Memory B cell (primary cell): ENCODE measurements around the gene SYN1.

ENCODE experiments used
- ATAC-seq: fragments of 150-1000 bp; cut with Tn5 transposase; 2 replicates; pipeline ENCODE4 v1.10.0; 2021; ENCODE audit warnings: low read depth, mild to moderate bottlenecking, moderate library complexity
- DNase-seq, 2 donors: peaks; one replicate each; pipeline ENCODE4 v3.0.0; 2022; ENCODE audit warnings: low spot score in 2 of 2
- H3K27ac Mint-ChIP-seq: one replicate; pipeline ENCODE4 v1.8.0; 2022; ENCODE audit warnings: mild to moderate bottlenecking, moderate library complexity, mixed read lengths
- H3K27me3 Mint-ChIP-seq: one replicate; pipeline ENCODE4 v1.8.0; 2022; ENCODE audit warnings: mixed read lengths
- H3K36me3 Mint-ChIP-seq: one replicate; pipeline ENCODE4 v1.8.0; 2022; ENCODE audit warnings: mild to moderate bottlenecking, mixed read lengths
- H3K4me1 Mint-ChIP-seq: one replicate; pipeline ENCODE4 v1.8.0; 2022; ENCODE audit warnings: mixed read lengths
- H3K4me3 Mint-ChIP-seq: one replicate; pipeline ENCODE4 v1.8.0; 2022; ENCODE audit warnings: mild to moderate bottlenecking, moderate library complexity, mixed read lengths
- H3K9me3 Mint-ChIP-seq: one replicate; pipeline ENCODE4 v1.8.0; 2022; ENCODE audit warnings: mixed read lengths

The SYN1 gene

GRCh38 chrX:47596256-47596655 is 23.4 kb downstream of the SYN1 start:
- ATAC-seq, result no peak
- H3K4me1 Mint-ChIP-seq, result no peaks in the 10 kb centered on the region

GRCh38 chrX:47595716-47596251 is 23.9 kb downstream of the SYN1 start:
- Mint-ChIP-seq H3K27ac (no peak overlapping the region), H3K27me3 (peaks cover 4% of the 10 kb centered on the region), H3K36me3 (peaks cover 3% of the 10 kb centered on the region), H3K9me3 (peaks cover 9% of the 10 kb centered on the region), H3K4me1 (no peaks in the 10 kb centered on the region), H3K4me3 (no peak overlapping the region)
- DNase-seq, result no peak
- no peak for ATAC-seq

More at GRCh38 chrX:47596256-47596655, 23.4 kb downstream of the SYN1 start:
- Mint-ChIP-seq H3K9me3 (peaks cover 10% of the 10 kb centered on the region), H3K36me3 (peaks cover 3% of the 10 kb centered on the region), H3K4me3 (no peak overlapping the region), H3K27ac (no peak overlapping the region), H3K27me3 (peaks cover 4% of the 10 kb centered on the region)
- DNase-seq, result no peak

- H3K4me1 Mint-ChIP-seq, result no peaks in the 10 kb centered on the region
- H3K36me3 Mint-ChIP-seq, result peaks cover 3% of the 10 kb centered on the region
- no peak overlapping the region for H3K4me3 Mint-ChIP-seq
- peaks cover 5% of the 10 kb centered on the region for H3K9me3 Mint-ChIP-seq
- no peak overlapping the region for H3K27ac Mint-ChIP-seq
- ATAC-seq (no peak), DNase-seq (no peak)
- H3K27me3 Mint-ChIP-seq, result peaks cover 4% of the 10 kb centered on the region
Measured at GRCh38 chrX:47593522-47593921, 26.1 kb downstream of the SYN1 start.

GRCh38 chrX:47590984-47591383 is 28.7 kb downstream of the SYN1 start:
- Mint-ChIP-seq H3K4me3 (no peak overlapping the region), H3K4me1 (no peaks in the 10 kb centered on the region), H3K27me3 (no peaks in the 10 kb centered on the region), H3K9me3 (no peaks in the 10 kb centered on the region), H3K36me3 (no peaks in the 10 kb centered on the region), H3K27ac (no peak overlapping the region)
- no peak for ATAC-seq
- no peak for DNase-seq

- H3K4me1 Mint-ChIP-seq, result peaks cover 7% of the 10 kb centered on the region
- no peak overlapping the region for H3K4me3 Mint-ChIP-seq
- no peak overlapping the region for H3K27ac Mint-ChIP-seq
Measured at GRCh38 chrX:47587906-47588735, 31.5 kb downstream of the SYN1 start.

GRCh38 chrX:47587091-47587891 is 32.4 kb downstream of the SYN1 start:
- Mint-ChIP-seq H3K9me3 (no peaks in the 10 kb centered on the region), H3K4me3 (no peak overlapping the region), H3K4me1 (peaks cover 10% of the 10 kb centered on the region), H3K27me3 (no peaks in the 10 kb centered on the region), H3K27ac (no peak overlapping the region), H3K36me3 (no peaks in the 10 kb centered on the region)
- no peak for ATAC-seq
- no peak for DNase-seq

More at GRCh38 chrX:47587906-47588735, 31.5 kb downstream of the SYN1 start:
- DNase-seq (no peak), ATAC-seq (no peak)
- Mint-ChIP-seq H3K27me3 (no peaks in the 10 kb centered on the region), H3K36me3 (no peaks in the 10 kb centered on the region), H3K9me3 (no peaks in the 10 kb centered on the region)

GRCh38 chrX:47586043-47586787 is 33.4 kb downstream of the SYN1 start:
- no peak for ATAC-seq
- DNase-seq, result no peak
- Mint-ChIP-seq H3K9me3 (no peaks in the 10 kb centered on the region), H3K27me3 (peaks cover 2% of the 10 kb centered on the region), H3K27ac (no peak overlapping the region), H3K4me3 (no peak overlapping the region), H3K36me3 (no peaks in the 10 kb centered on the region), H3K4me1 (peaks cover 15% of the 10 kb centered on the region)

GRCh38 chrX:47585273-47585672 is 34.4 kb downstream of the SYN1 start:
- Mint-ChIP-seq H3K27me3 (peaks cover 2% of the 10 kb centered on the region), H3K27ac (no peak overlapping the region), H3K9me3 (no peaks in the 10 kb centered on the region), H3K4me3 (no peak overlapping the region), H3K4me1 (peaks cover 15% of the 10 kb centered on the region), H3K36me3 (no peaks in the 10 kb centered on the region)
- ATAC-seq (no peak), DNase-seq (no peak)

GRCh38 chrX:47584714-47585113 is 34.9 kb downstream of the SYN1 start:
- Mint-ChIP-seq H3K27ac (no peak overlapping the region), H3K9me3 (no peaks in the 10 kb centered on the region), H3K27me3 (peaks cover 4% of the 10 kb centered on the region), H3K36me3 (no peaks in the 10 kb centered on the region), H3K4me1 (peaks cover 15% of the 10 kb centered on the region), H3K4me3 (no peak overlapping the region)
- ATAC-seq (no peak), DNase-seq (no peak)

GRCh38 chrX:47583240-47583861 is 36.3 kb downstream of the SYN1 start:
- Mint-ChIP-seq H3K4me1 (peaks cover 19% of the 10 kb centered on the region), H3K9me3 (no peaks in the 10 kb centered on the region), H3K27ac (no peak overlapping the region), H3K27me3 (peaks cover 11% of the 10 kb centered on the region), H3K36me3 (no peaks in the 10 kb centered on the region), H3K4me3 (peak overlapping the region; percentile 25)
- ATAC-seq (no peak), DNase-seq (no peak)

- Mint-ChIP-seq H3K4me1 (peaks cover 22% of the 10 kb centered on the region), H3K9me3 (no peaks in the 10 kb centered on the region), H3K27ac (no peak within 1 kb of the TSS), H3K27me3 (peaks cover 15% of the 10 kb centered on the region), H3K4me3 (peak within 1 kb of the TSS; percentile 57), H3K36me3 (no peaks in the 10 kb centered on the region)
- DNase-seq (no peak), ATAC-seq (peak; percentile 89)
Measured at GRCh38 chrX:47581731-47582647, 37.7 kb downstream of the SYN1 start, which contains the start of gene TIMP1. TSS of gene TIMP1 (plus strand) at chrX:47582436. CDS start at chrX:47583416, 980 bp downstream.

GRCh38 chrX:47579537-47579936 is 40.1 kb downstream of the SYN1 start:
- Mint-ChIP-seq H3K27ac (no peak overlapping the region), H3K36me3 (no peaks in the 10 kb centered on the region), H3K27me3 (peaks cover 26% of the 10 kb centered on the region), H3K4me3 (no peak overlapping the region), H3K4me1 (peaks cover 22% of the 10 kb centered on the region), H3K9me3 (no peaks in the 10 kb centered on the region)
- no peak for DNase-seq
- ATAC-seq, result no peak
